ENCODE measurements around the gene BTBD2. TPM values are rescaled to one million over a fixed set of nuclear protein-coding genes. Genes with fewer than 3 reads are reported as not detected.

BTBD2 gene
- total and polyA plus RNA-seq, 2 of the 13 experiments (the other 11 are each of a cell fraction or from before 2014, with no cell fraction given), result 28.1 to 45.3 TPM

DNA sequence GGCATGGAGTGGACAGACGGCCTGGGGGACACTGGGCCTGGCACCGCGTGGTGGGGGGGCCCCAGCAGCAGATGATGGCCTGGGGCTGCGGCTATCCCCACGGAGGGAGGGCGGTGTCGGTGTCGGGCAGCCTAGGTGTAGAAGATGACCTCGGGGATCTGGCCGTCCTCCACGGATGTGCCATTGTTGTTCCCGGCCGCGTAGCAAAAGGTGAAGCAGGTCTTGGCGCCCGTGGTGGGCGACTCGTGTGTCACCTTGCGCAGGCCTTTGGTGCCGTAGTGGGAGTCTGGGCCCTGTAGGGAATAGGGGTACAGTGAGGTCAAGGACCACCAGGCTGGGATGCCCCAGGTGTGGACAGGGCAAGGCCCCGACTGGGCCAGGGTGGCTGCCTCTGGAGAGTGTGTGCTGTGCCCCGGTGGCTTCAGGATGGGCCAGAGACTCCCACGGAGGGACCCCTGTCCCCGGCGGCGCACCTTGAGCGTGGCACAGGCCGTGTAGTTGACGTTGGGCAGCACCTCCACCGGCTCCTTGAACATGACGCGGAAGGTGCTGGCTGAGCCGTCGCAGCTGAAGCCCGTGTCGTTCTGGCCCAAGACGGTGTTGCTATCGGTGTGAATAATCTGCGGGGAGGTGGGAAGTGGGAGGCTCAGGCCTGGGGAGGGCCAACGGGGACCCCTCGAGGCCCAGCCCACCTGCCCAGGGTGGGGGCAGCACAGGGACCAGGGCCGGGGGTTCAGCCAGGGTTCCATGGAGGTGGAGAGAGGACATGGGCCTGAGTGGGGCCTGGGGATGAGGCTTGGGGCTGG, 29.0 kb downstream of the BTBD2 start:
- BruUV-seq (replicated peaks), result TSS peak; percentile 81
- no peaks in the 10 kb centered on the region for H3K79me2 ChIP-seq (ENCODE audit: insufficient read depth, low read length)
- no peaks in the 10 kb centered on the region for H4K20me1 ChIP-seq (ENCODE audit: insufficient read depth, low read length)
- H3K27me3 ChIP-seq (ENCODE audit: control insufficient read depth in 1 of 2, insufficient read depth in 2 of 2, low read length in 2 of 2), result no peaks in the 10 kb centered on the region
- FAIRE-seq (no peak), DNase-seq (ENCODE audit: low spot score) (no peak), ATAC-seq (peak; percentile 16)
- H3K9ac ChIP-seq (ENCODE audit: insufficient read depth, low read depth, low read length), result no peak overlapping the region
- WGBS (ENCODE audit: low lambda C conversion rate), result 98% methylated on average over 33 of the region's 42 CpGs
- H3K36me3 ChIP-seq (replicated peaks in 1 of 2; ENCODE audit: control insufficient read depth in 1 of 2, insufficient read depth in 2 of 2, low read length in 2 of 2), result peaks cover 16 to 32% of the 10 kb centered on the region in 2 experiments
- in situ Hi-C loops (cut with HindIII; ENCODE audit: extremely low pct_ligation_motif_present, low pct_unique_long_range_greater_than_20kb) (no loop called here), intact Hi-C loops (cut with micrococcal nuclease; ENCODE audit: unreplicated experiment) (no loop called here)
- no peaks in the 10 kb centered on the region for H3K4me1 ChIP-seq (ENCODE audit: insufficient read depth, low read length)
- CTCF ChIA-PET (ENCODE audit: low intra/inter-chr PET ratio, low total read pairs), result no interaction called here
- H2AFZ ChIP-seq (ENCODE audit: low read length), result no peak overlapping the region
- POLR2A ChIA-PET, result interaction anchor here (0.6 kb wide), 1 partner anchor 43 kb away, joined by 3 read pairs; no protein-coding TSS in a partner anchor
- H3K4me2 ChIP-seq (ENCODE audit: low read depth, low read length), result no peak overlapping the region
- H3K4me3 ChIP-seq (replicated peaks in 1 of 3; ENCODE audit: insufficient read depth in 1 of 3, low read depth in 2 of 3, low read length in 3 of 3), result no peak overlapping the region
- H3K9me3 ChIP-seq (ENCODE audit: low read length), result no peaks in the 10 kb centered on the region
- H3K27ac ChIP-seq (ENCODE audit: extremely low read length, insufficient read depth, low read length), result no peak overlapping the region
- TF ChIP-seq NR3C1 (CRISPR knock-in tag; IDR thresholded peaks at IDR 0.05) (no peak), ATF1 (CRISPR knock-in tag; IDR thresholded peaks at IDR 0.05) (no peak), RBFOX2 (IDR thresholded peaks at IDR 0.05; ENCODE audit: low read depth, low read length) (0 out of 2 replicates have a peak, but pooled peaks have one; percentile 21), AKAP8 (CRISPR knock-in tag; IDR thresholded peaks at IDR 0.05) (peak; percentile 34; the same call in 1 of the 2 replicates), CBX2 (IDR thresholded peaks at IDR 0.05; ENCODE audit: low read depth, low read length) (no peak), CBX2 (CRISPR knock-in tag; IDR thresholded peaks at IDR 0.05; ENCODE audit: low read depth) (no peak), MEIS2 (CRISPR knock-in tag; IDR thresholded peaks at IDR 0.05) (no peak), NBN (conservative IDR thresholded peaks at IDR 0.05) (no peak)
- TF ChIP-seq, protein P1, sequence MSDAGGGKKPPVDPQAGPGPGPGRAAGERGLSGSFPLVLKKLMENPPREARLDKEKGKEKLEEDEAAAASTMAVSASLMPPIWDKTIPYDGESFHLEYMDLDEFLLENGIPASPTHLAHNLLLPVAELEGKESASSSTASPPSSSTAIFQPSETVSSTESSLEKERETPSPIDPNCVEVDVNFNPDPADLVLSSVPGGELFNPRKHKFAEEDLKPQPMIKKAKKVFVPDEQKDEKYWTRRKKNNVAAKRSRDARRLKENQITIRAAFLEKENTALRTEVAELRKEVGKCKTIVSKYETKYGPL (CRISPR knock-in tag; IDR thresholded peaks at IDR 0.05), result no peak
- TF ChIP-seq, protein P2, sequence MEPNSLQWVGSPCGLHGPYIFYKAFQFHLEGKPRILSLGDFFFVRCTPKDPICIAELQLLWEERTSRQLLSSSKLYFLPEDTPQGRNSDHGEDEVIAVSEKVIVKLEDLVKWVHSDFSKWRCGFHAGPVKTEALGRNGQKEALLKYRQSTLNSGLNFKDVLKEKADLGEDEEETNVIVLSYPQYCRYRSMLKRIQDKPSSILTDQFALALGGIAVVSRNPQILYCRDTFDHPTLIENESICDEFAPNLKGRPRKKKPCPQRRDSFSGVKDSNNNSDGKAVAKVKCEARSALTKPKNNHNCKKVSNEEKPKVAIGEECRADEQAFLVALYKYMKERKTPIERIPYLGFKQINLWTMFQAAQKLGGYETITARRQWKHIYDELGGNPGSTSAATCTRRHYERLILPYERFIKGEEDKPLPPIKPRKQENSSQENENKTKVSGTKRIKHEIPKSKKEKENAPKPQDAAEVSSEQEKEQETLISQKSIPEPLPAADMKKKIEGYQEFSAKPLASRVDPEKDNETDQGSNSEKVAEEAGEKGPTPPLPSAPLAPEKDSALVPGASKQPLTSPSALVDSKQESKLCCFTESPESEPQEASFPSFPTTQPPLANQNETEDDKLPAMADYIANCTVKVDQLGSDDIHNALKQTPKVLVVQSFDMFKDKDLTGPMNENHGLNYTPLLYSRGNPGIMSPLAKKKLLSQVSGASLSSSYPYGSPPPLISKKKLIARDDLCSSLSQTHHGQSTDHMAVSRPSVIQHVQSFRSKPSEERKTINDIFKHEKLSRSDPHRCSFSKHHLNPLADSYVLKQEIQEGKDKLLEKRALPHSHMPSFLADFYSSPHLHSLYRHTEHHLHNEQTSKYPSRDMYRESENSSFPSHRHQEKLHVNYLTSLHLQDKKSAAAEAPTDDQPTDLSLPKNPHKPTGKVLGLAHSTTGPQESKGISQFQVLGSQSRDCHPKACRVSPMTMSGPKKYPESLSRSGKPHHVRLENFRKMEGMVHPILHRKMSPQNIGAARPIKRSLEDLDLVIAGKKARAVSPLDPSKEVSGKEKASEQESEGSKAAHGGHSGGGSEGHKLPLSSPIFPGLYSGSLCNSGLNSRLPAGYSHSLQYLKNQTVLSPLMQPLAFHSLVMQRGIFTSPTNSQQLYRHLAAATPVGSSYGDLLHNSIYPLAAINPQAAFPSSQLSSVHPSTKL (CRISPR knock-in tag; IDR thresholded peaks at IDR 0.05), result no peak
- TF ChIP-seq, protein P3, sequence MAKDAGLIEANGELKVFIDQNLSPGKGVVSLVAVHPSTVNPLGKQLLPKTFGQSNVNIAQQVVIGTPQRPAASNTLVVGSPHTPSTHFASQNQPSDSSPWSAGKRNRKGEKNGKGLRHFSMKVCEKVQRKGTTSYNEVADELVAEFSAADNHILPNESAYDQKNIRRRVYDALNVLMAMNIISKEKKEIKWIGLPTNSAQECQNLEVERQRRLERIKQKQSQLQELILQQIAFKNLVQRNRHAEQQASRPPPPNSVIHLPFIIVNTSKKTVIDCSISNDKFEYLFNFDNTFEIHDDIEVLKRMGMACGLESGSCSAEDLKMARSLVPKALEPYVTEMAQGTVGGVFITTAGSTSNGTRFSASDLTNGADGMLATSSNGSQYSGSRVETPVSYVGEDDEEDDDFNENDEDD (CRISPR knock-in tag; IDR thresholded peaks at IDR 0.05; ENCODE audit: borderline replicate concordance), result no peak
- TF ChIP-seq, protein P4, sequence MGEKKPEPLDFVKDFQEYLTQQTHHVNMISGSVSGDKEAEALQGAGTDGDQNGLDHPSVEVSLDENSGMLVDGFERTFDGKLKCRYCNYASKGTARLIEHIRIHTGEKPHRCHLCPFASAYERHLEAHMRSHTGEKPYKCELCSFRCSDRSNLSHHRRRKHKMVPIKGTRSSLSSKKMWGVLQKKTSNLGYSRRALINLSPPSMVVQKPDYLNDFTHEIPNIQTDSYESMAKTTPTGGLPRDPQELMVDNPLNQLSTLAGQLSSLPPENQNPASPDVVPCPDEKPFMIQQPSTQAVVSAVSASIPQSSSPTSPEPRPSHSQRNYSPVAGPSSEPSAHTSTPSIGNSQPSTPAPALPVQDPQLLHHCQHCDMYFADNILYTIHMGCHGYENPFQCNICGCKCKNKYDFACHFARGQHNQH (CRISPR knock-in tag; IDR thresholded peaks at IDR 0.05), result no peak
- TF ChIP-seq, protein P5, sequence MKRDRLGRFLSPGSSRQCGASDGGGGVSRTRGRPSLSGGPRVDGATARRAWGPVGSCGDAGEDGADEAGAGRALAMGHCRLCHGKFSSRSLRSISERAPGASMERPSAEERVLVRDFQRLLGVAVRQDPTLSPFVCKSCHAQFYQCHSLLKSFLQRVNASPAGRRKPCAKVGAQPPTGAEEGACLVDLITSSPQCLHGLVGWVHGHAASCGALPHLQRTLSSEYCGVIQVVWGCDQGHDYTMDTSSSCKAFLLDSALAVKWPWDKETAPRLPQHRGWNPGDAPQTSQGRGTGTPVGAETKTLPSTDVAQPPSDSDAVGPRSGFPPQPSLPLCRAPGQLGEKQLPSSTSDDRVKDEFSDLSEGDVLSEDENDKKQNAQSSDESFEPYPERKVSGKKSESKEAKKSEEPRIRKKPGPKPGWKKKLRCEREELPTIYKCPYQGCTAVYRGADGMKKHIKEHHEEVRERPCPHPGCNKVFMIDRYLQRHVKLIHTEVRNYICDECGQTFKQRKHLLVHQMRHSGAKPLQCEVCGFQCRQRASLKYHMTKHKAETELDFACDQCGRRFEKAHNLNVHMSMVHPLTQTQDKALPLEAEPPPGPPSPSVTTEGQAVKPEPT (CRISPR knock-in tag; IDR thresholded peaks at IDR 0.05; ENCODE audit: low read depth), result no peak
- TF ChIP-seq, protein P6, sequence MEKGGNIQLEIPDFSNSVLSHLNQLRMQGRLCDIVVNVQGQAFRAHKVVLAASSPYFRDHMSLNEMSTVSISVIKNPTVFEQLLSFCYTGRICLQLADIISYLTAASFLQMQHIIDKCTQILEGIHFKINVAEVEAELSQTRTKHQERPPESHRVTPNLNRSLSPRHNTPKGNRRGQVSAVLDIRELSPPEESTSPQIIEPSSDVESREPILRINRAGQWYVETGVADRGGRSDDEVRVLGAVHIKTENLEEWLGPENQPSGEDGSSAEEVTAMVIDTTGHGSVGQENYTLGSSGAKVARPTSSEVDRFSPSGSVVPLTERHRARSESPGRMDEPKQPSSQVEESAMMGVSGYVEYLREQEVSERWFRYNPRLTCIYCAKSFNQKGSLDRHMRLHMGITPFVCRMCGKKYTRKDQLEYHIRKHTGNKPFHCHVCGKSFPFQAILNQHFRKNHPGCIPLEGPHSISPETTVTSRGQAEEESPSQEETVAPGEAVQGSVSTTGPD (CRISPR knock-in tag; IDR thresholded peaks at IDR 0.05), result no peak

Measured in HepG2 (cell line).